H1 (cell line): ENCODE results near the gene EPHB1. TPM values are rescaled to one million over a fixed set of nuclear protein-coding genes. Genes with fewer than 3 reads are reported as not detected.

Experiments
- CTCF ChIA-PET: fragments of 300-600 bp; sonication (Branson Sonifier 250); formaldehyde crosslinking; loops from one replicate; lab custom pipeline; 2021; ENCODE audit not compliant: partially characterized antibody; lab: Charles Lee
- POLR2A ChIA-PET: fragments of 300-600 bp; sonication (Branson Sonifier 250); formaldehyde crosslinking; loops from one replicate; lab custom pipeline; 2021; ENCODE audit warnings: inconsistent platforms; ENCODE audit not compliant: partially characterized antibody; lab: Charles Lee
- DNase-seq, 2 experiments: peaks; one replicate each; pipeline versions ENCODE4 v3.0.0 to v3.0.0-alpha.2; 2010 to 2022; ENCODE audit warnings: low spot score in 2 of 2, low read depth in 1 of 2, mixed read lengths in 1 of 2
- FAIRE-seq: peaks from 2 replicates; lab custom pipeline; 2011; peaks lifted over from hg19 to GRCh38; lab: Jason Lieb, UNC
- H2AFZ ChIP-seq: 2 replicates; pipeline ENCODE4 v1.8.1; 2012; ENCODE audit warnings: low read length, inconsistent platforms
- H2AK5ac ChIP-seq: 2 replicates; pipeline ENCODE4 v1.6.1; 2013; ENCODE audit warnings: low read depth, low read length
- H2BK120ac ChIP-seq: replicated peaks from 2 replicates; pipeline ENCODE3; 2013; ENCODE audit warnings: low read depth, low read length, inconsistent platforms
- H2BK12ac ChIP-seq: 2 replicates; pipeline ENCODE4 v1.6.1; 2013; ENCODE audit warnings: low read depth, low read length
- H2BK15ac ChIP-seq: 2 replicates; pipeline ENCODE4 v1.6.1; 2013; ENCODE audit warnings: low read length
- H2BK20ac ChIP-seq: 2 replicates; pipeline ENCODE4 v1.6.1; 2013; ENCODE audit warnings: low read length
- H2BK5ac ChIP-seq: 2 replicates; pipeline ENCODE4 v1.6.1; 2013; ENCODE audit warnings: low read depth, low read length
- H3K14ac ChIP-seq: 2 replicates; pipeline ENCODE4 v1.6.1; 2013; ENCODE audit warnings: inconsistent platforms; ENCODE audit not compliant: insufficient read length
- H3K18ac ChIP-seq: 2 replicates; pipeline ENCODE4 v1.6.1; 2013; ENCODE audit warnings: low read length; ENCODE audit errors: extremely low read depth
- H3K23ac ChIP-seq: 2 replicates; pipeline ENCODE4 v1.6.1; 2013; ENCODE audit warnings: inconsistent platforms; ENCODE audit not compliant: insufficient read length
- H3K23me2 ChIP-seq: 2 replicates; pipeline ENCODE4 v1.6.1; 2013; ENCODE audit warnings: low read depth, low read length
- H3K27ac ChIP-seq: 2 replicates; pipeline ENCODE4 v1.6.1; 2011; ENCODE audit warnings: low read depth, low read length, inconsistent platforms
- H3K27me3 ChIP-seq, 4 experiments: replicated peaks in 1 of 4; 1 replicate in 1 of 4; 2 replicates in 3 of 4; pipeline versions ENCODE4 v1.6.1 to v1.8.1; 2011 to 2013; ENCODE audit warnings: low read length in 3 of 4, mild to moderate bottlenecking in 3 of 4, inconsistent platforms in 2 of 4, mixed read lengths in 2 of 4, moderate library complexity in 1 of 4; ENCODE audit not compliant: control insufficient read depth in 3 of 4, insufficient read depth in 3 of 4; ENCODE audit errors: extremely low read depth in 1 of 4
- H3K36me3 ChIP-seq, 4 experiments: 2 replicates each; pipeline versions ENCODE4 v1.6.1 to v1.8.1; 2011 to 2013; ENCODE audit warnings: mild to moderate bottlenecking in 4 of 4, low read length in 3 of 4, moderate library complexity in 2 of 4, control low read depth in 1 of 4, inconsistent platforms in 1 of 4; ENCODE audit not compliant: insufficient read depth in 4 of 4, control insufficient read depth in 2 of 4
- H3K4ac ChIP-seq: replicated peaks from 2 replicates; pipeline ENCODE3; 2013; ENCODE audit warnings: low read length, low read depth, mixed read lengths, inconsistent platforms; ENCODE audit not compliant: insufficient read length
- H3K4me1 ChIP-seq, 4 experiments: replicated peaks in 1 of 4; 1 replicate in 1 of 4; 2 replicates in 3 of 4; pipeline versions ENCODE4 v1.6.1 to v1.8.1; 2011 to 2013; ENCODE audit warnings: low read length in 3 of 4, inconsistent platforms in 2 of 4, mixed read lengths in 1 of 4; ENCODE audit not compliant: insufficient read depth in 4 of 4, control insufficient read depth in 3 of 4
- H3K4me2 ChIP-seq, 2 experiments: 2 replicates each; pipeline versions ENCODE4 v1.6.1 to v1.8.1; 2011 to 2013; ENCODE audit warnings: low read depth in 2 of 2, low read length in 2 of 2, control low read depth in 1 of 2, inconsistent platforms in 1 of 2, mild to moderate bottlenecking in 1 of 2; ENCODE audit not compliant: insufficient read depth in 1 of 2
- H3K4me3 ChIP-seq, 4 experiments: fragments of 200-600, 300-600 bp in 1 of 4; sonication (generic), shearing (Covaris generic), sonication (Bioruptor Twin) in 1 of 4; 2 replicates each; pipeline versions ENCODE4 v1.5.1 to v1.8.1; 2011 to 2016; ENCODE audit warnings: low read length in 4 of 4, low read depth in 3 of 4, control low read depth in 2 of 4, inconsistent platforms in 2 of 4, mild to moderate bottlenecking in 2 of 4, mixed read lengths in 1 of 4, moderate library complexity in 1 of 4; ENCODE audit not compliant: insufficient read depth in 2 of 4; ENCODE audit errors: extremely low read depth in 1 of 4
- H3K56ac ChIP-seq: replicated peaks from 2 replicates; pipeline ENCODE3; 2013; ENCODE audit warnings: low read depth, mild to moderate bottlenecking, mixed read lengths, low read length, inconsistent platforms; ENCODE audit not compliant: insufficient read length
- H3K79me1 ChIP-seq: 2 replicates; pipeline ENCODE4 v1.6.1; 2013; ENCODE audit warnings: low read depth, low read length, control low read depth
- H3K79me2 ChIP-seq, 2 experiments: 2 replicates each; pipeline versions ENCODE4 v1.6.1 to v1.8.1; 2012 to 2013; ENCODE audit warnings: low read length in 2 of 2, mild to moderate bottlenecking in 2 of 2, inconsistent platforms in 1 of 2; ENCODE audit not compliant: insufficient read depth in 2 of 2, control insufficient read depth in 1 of 2
- H3K9ac ChIP-seq, 4 experiments: replicated peaks in 1 of 4; 1 replicate in 1 of 4; 2 replicates in 3 of 4; pipeline versions ENCODE4 v1.6.1 to v1.8.1; 2011 to 2013; ENCODE audit warnings: low read depth in 3 of 4, low read length in 3 of 4, control low read depth in 2 of 4, mild to moderate bottlenecking in 2 of 4, moderate library complexity in 2 of 4, inconsistent platforms in 1 of 4; ENCODE audit errors: extremely low read depth in 1 of 4
- H3K9me3 ChIP-seq, 2 experiments: 2 replicates each; pipeline versions ENCODE4 v1.6.1 to v1.8.1; 2012 to 2013; ENCODE audit warnings: mild to moderate bottlenecking in 2 of 2, moderate library complexity in 2 of 2, control low read depth in 1 of 2, inconsistent platforms in 1 of 2, low read depth in 1 of 2, low read length in 1 of 2, mixed read lengths in 1 of 2; ENCODE audit not compliant: insufficient read depth in 2 of 2
- H4K20me1 ChIP-seq, 2 experiments: replicated peaks in 1 of 2; 2 replicates each; pipeline versions ENCODE3 to v1.8.1; 2011 to 2013; ENCODE audit warnings: inconsistent platforms in 2 of 2, low read length in 2 of 2, mild to moderate bottlenecking in 1 of 2; ENCODE audit not compliant: insufficient read depth in 2 of 2, control insufficient read depth in 1 of 2
- H4K5ac ChIP-seq: 2 replicates; pipeline ENCODE4 v1.6.1; 2013; ENCODE audit warnings: low read length, low read depth, mixed read lengths, inconsistent platforms; ENCODE audit not compliant: insufficient read length
- H4K8ac ChIP-seq: 2 replicates; pipeline ENCODE4 v1.8.0; 2013; ENCODE audit warnings: mild to moderate bottlenecking, moderate library complexity, low read length, inconsistent platforms; ENCODE audit not compliant: insufficient read depth; ENCODE audit errors: extremely low read depth
- H4K91ac ChIP-seq: replicated peaks from 2 replicates; pipeline ENCODE3; 2013; ENCODE audit warnings: low read length, mixed read lengths, inconsistent platforms; ENCODE audit not compliant: insufficient read length
- CREB1 ChIP-seq: IDR thresholded peaks from 2 replicates; pipeline ENCODE4 v1.6.1; 2012; ENCODE audit warnings: inconsistent platforms
- EZH2 ChIP-seq: fragments of 200-600 bp; sonication (generic); IDR thresholded peaks from 2 replicates; pipeline ENCODE4 v1.7.1; 2012; ENCODE audit warnings: low read depth, mild to moderate bottlenecking, moderate library complexity, low read length, inconsistent platforms; ENCODE audit not compliant: severe bottlenecking
- GABPA ChIP-seq: IDR thresholded peaks from 2 replicates; pipeline ENCODE4 v1.6.1; 2011; ENCODE audit warnings: mild to moderate bottlenecking, low read length, moderate library complexity, borderline replicate concordance; ENCODE audit not compliant: insufficient read depth
- HDAC2 ChIP-seq, 2 experiments: fragments of 300-600 bp in 1 of 2; sonication (generic) in 1 of 2; IDR thresholded peaks; 2 replicates each; pipeline ENCODE4 v1.6.1; 2011 to 2012; ENCODE audit warnings: low read depth in 2 of 2, low read length in 2 of 2, mild to moderate bottlenecking in 2 of 2, moderate library complexity in 2 of 2, borderline replicate concordance in 1 of 2, inconsistent platforms in 1 of 2
- KDM5A ChIP-seq: fragments of 200-600 bp; IDR thresholded peaks from 2 replicates; pipeline ENCODE4 v1.7.1; 2012; ENCODE audit warnings: mild to moderate bottlenecking, low read length, inconsistent platforms, mixed read lengths
- MAFK ChIP-seq: IDR thresholded peaks from 2 replicates; pipeline ENCODE4 v1.6.1; 2012; ENCODE audit warnings: low read depth, mild to moderate bottlenecking, improper control_type of control experiment, low read length
- PHF8 ChIP-seq: fragments of 200-600 bp; sonication (generic); conservative IDR thresholded peaks from 2 replicates; pipeline ENCODE4 v1.7.1; 2012; ENCODE audit warnings: low read depth, mild to moderate bottlenecking, inconsistent platforms, low read length, moderate library complexity
- RBBP5 ChIP-seq: IDR thresholded peaks from 2 replicates; pipeline ENCODE4 v1.7.1; 2012; ENCODE audit warnings: low read depth, mild to moderate bottlenecking, inconsistent platforms, low read length, moderate library complexity, borderline replicate concordance
- RXRA ChIP-seq: IDR thresholded peaks from 2 replicates; pipeline ENCODE4 v1.6.1; 2011; ENCODE audit warnings: low read depth, mild to moderate bottlenecking, low read length, moderate library complexity; ENCODE audit not compliant: insufficient read depth
- SRF ChIP-seq: IDR thresholded peaks from 2 replicates; pipeline ENCODE4 v1.6.1; 2011; ENCODE audit warnings: mild to moderate bottlenecking, low read depth, low read length, moderate library complexity
- SUZ12 ChIP-seq: fragments of 200-600 bp; sonication (generic); IDR thresholded peaks from 2 replicates; pipeline ENCODE4 v1.6.1; 2012; ENCODE audit warnings: mild to moderate bottlenecking, inconsistent platforms, low read length, moderate library complexity, mixed read lengths
- TCF12 ChIP-seq: IDR thresholded peaks from 2 replicates; pipeline ENCODE4 v1.6.1; 2011; ENCODE audit warnings: low read depth, mild to moderate bottlenecking, low read length
- WGBS, 2 experiments: shearing (Covaris generic) in 1 of 2; methylation state at CpG; one replicate each; pipeline versions ENCODE4 v1.1.6 to v1.1.7; 2013 to 2015; ENCODE audit warnings: low lambda C conversion rate in 2 of 2, mixed read lengths in 2 of 2, inconsistent platforms in 1 of 2, low coverage in 1 of 2, missing lambda C conversion rate in 1 of 2; ENCODE audit not compliant: insufficient replicate concordance in 2 of 2, insufficient coverage in 1 of 2, insufficient read length in 1 of 2; ENCODE audit errors: extremely low coverage in 1 of 2, missing lambda C conversion rate in 1 of 2; 5-methylcytosine and 5-hydroxymethylcytosine counted together
- polyA plus RNA-seq, 7 experiments: library from polyadenylated mRNA; depleted of rRNA in 3 of 7; stranded (reverse) in 5 of 7; unstranded in 2 of 7; fragments of >200 nt in 5 of 7; fragments of 200-250 nt in 2 of 7; gene quantifications; 1 replicate in 5 of 7; 2 replicates in 1 of 7; 4 replicates in 1 of 7; pipeline versions ENCODE4 v1.2.1 to v1.2.3, GENCODE V29; 2011 to 2013; ENCODE audit warnings: missing spikeins in 2 of 7, mixed read lengths in 2 of 7
- total RNA-seq: library from RNA; stranded (reverse); fragmentation: NEBNext Ultra II Directional; extraction: Animal tissue kit (Norgen Biotek cat#: 25700); gene quantifications from 2 replicates; pipeline ENCODE4 v1.2.1, GENCODE V29; 2021
- TF ChIP-seq, protein P1 (sequence below): IDR thresholded peaks from 2 replicates; pipeline ENCODE4 v1.6.1; 2012; ENCODE audit warnings: inconsistent platforms

EPHB1 gene
- total and polyA plus RNA-seq, 2 of the 8 experiments (the other 6 are each of a cell fraction or from before 2014, with no cell fraction given), result 3.5 to 5.9 TPM

DNA sequence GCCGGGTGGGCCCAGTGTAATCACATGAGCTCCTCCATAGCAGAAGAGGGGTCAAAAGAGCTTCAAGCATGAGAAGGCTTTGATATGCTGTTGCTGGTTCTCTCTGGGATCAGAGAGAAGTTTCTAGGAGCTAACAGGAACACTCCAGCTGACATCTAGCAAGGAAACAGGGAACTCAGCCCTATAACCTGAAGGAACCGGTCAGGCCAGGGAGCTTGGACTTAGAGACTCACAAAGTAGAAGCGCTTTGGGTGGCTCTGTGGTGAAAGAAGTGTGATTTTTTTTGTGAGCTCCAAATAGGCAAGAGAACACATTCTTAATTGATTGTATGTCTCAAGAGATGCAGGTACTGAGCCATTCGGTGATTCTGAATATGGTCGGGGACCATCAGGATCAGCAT, 26.2 kb upstream of the EPHB1 start:
- H3K4me2 ChIP-seq, result no peak overlapping the region
- no peaks in the 10 kb centered on the region for H3K79me2 ChIP-seq
- no peak overlapping the region for H3K9ac ChIP-seq
- FAIRE-seq (no peak), DNase-seq (peak in 1 of 2 experiments; percentile 13)
- H2BK120ac ChIP-seq, result no peak overlapping the region
- no peak overlapping the region for H4K8ac ChIP-seq
- no peak overlapping the region for H3K23ac ChIP-seq
- POLR2A ChIA-PET, result no interaction called here
- no peak overlapping the region for H3K4ac ChIP-seq
- no peak overlapping the region for H2AK5ac ChIP-seq
- no peak overlapping the region for H2BK15ac ChIP-seq
- H2AFZ ChIP-seq, result no peak overlapping the region
- no peak overlapping the region for H3K4me3 ChIP-seq
- H4K20me1 ChIP-seq, result no peaks in the 10 kb centered on the region
- H2BK12ac ChIP-seq, result no peak overlapping the region
- no peaks in the 10 kb centered on the region for H3K79me1 ChIP-seq
- no peak overlapping the region for H4K91ac ChIP-seq
- H3K4me1 ChIP-seq, result no peaks in the 10 kb centered on the region
- H2BK20ac ChIP-seq, result no peak overlapping the region
- H2BK5ac ChIP-seq, result no peak overlapping the region
- no peak overlapping the region for H3K56ac ChIP-seq
- H3K18ac ChIP-seq, result no peak overlapping the region
- H3K36me3 ChIP-seq, result no peaks in the 10 kb centered on the region
- H3K9me3 ChIP-seq, result no peaks in the 10 kb centered on the region
- no peaks in the 10 kb centered on the region for H3K23me2 ChIP-seq
- H3K27me3 ChIP-seq, result no peaks in the 10 kb centered on the region
- 88% methylated on average over 5 of the region's 5 CpGs; no CpG with 5 or more reads in 1 of the 2 experiments for WGBS, 2 experiments
- H3K14ac ChIP-seq, result no peak overlapping the region
- CTCF ChIA-PET, result interaction anchor here (1.1 to 6.4 kb wide), 3 partner anchors 13 to 734 kb away, joined by 3 to 44 read pairs (median 5); no protein-coding TSS in a partner anchor
- H4K5ac ChIP-seq, result no peak overlapping the region
- H3K27ac ChIP-seq, result no peak overlapping the region
- TF ChIP-seq EZH2 (no peak), SUZ12 (no peak), HDAC2 (IDR thresholded peaks at IDR 0.05; ENCODE audit: borderline replicate concordance in 1 of 2, low read depth in 2 of 2, low read length in 2 of 2) (no peak), RXRA (no peak), KDM5A (no peak), TCF12 (no peak), SRF (no peak), GABPA (no peak), MAFK (no peak), PHF8 (no peak), RBBP5 (no peak), CREB1 (no peak)
- TF ChIP-seq, protein P1, sequence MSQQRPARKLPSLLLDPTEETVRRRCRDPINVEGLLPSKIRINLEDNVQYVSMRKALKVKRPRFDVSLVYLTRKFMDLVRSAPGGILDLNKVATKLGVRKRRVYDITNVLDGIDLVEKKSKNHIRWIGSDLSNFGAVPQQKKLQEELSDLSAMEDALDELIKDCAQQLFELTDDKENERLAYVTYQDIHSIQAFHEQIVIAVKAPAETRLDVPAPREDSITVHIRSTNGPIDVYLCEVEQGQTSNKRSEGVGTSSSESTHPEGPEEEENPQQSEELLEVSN, result no peak
